HCT116 (cell line): ENCODE data around the gene STT3B. TPM values are rescaled to one million over a fixed set of nuclear protein-coding genes. Genes with fewer than 3 reads are reported as not detected.
A peak's percentile ranks its signal among the peaks of the same experiment; 100 is the strongest.

Experiments
- ATAC-seq: fragments of 200-7000 bp; cut with Tn5 transposase; 2 replicates; pipeline ENCODE4 v1.9.1; 2020; ENCODE audit warnings: mild to moderate bottlenecking, moderate library complexity
- BruUV-seq: library from RNA; stranded (reverse); fragments of 400-500 nt; replicated peaks from 2 replicates; lab custom pipeline; 2021; lab: Mats Ljungman, UMichigan
- CTCF ChIA-PET: fragments of 300-600 bp; sonication (Branson Sonifier 250); formaldehyde crosslinking; loops from one replicate; lab custom pipeline; 2021; ENCODE audit warnings: antibody characterized with exemption; lab: Charles Lee
- POLR2A ChIA-PET: fragments of 300-600, 350-600 bp; sonication (Branson Sonifier 250); formaldehyde crosslinking; loops from one replicate; lab custom pipeline; 2021; ENCODE audit warnings: antibody characterized with exemption; lab: Charles Lee
- RAD21 ChIA-PET, 2 experiments: fragments of 300-600 bp; sonication (Branson Sonifier 250); formaldehyde crosslinking; loops; one replicate each; lab custom pipeline; 2023; ENCODE audit warnings: low total read pairs in 2 of 2; ENCODE audit not compliant: uncharacterized antibody in 2 of 2, unreplicated experiment in 2 of 2, low non-redundant PET in 1 of 2; lab: Charles Lee
- DNase-seq: peaks from one replicate; pipeline ENCODE4 v3.0.0-alpha.2; 2010; ENCODE audit warnings: low read depth, low spot score
- H2AFZ ChIP-seq: fragments of 200-600 bp; shearing (Covaris generic), sonication (generic); 2 replicates; pipeline ENCODE4 v1.6.1; 2017; ENCODE audit warnings: low read depth, mixed run types, mixed read lengths, antibody characterized with exemption, low read length; ENCODE audit not compliant: poor library complexity, severe bottlenecking
- H3K27ac ChIP-seq: 2 replicates; pipeline ENCODE4 v1.5.1; 2012; ENCODE audit warnings: low read depth, low read length
- H3K27me3 ChIP-seq: fragments of 200-600 bp; sonication (generic); 2 replicates; pipeline ENCODE4 v1.6.1; 2016; ENCODE audit warnings: mixed run types, low read length, mixed read lengths; ENCODE audit not compliant: insufficient read depth
- H3K36me3 ChIP-seq, 2 experiments: fragments of 200-500 bp in 1 of 2; fragments of 200-600 bp in 1 of 2; sonication (Bioruptor generic) in 1 of 2; sonication (generic) in 1 of 2; 2 replicates each; pipeline versions ENCODE4 v1.5.1 to v1.6.1; 2014 to 2016; ENCODE audit warnings: low read length in 2 of 2, inconsistent platforms in 1 of 2, mixed read lengths in 1 of 2, mixed run types in 1 of 2; ENCODE audit not compliant: insufficient read depth in 2 of 2, control insufficient read depth in 1 of 2
- H3K4me1 ChIP-seq, 2 experiments: fragments of 200-600 bp in 1 of 2; sonication (generic) in 1 of 2; 2 replicates each; pipeline versions ENCODE4 v1.5.1 to v1.6.1; 2012 to 2017; ENCODE audit warnings: low read length in 2 of 2, inconsistent platforms in 1 of 2, mild to moderate bottlenecking in 1 of 2, mixed read lengths in 1 of 2, mixed run types in 1 of 2, moderate library complexity in 1 of 2; ENCODE audit not compliant: insufficient read depth in 2 of 2, control insufficient read depth in 1 of 2
- H3K4me2 ChIP-seq: fragments of 200-600 bp; sonication (generic); 2 replicates; pipeline ENCODE4 v1.6.1; 2017; ENCODE audit warnings: mixed run types, low read length, mixed read lengths
- H3K4me3 ChIP-seq, 2 experiments: fragments of 200-600 bp in 1 of 2; sonication (generic) in 1 of 2; replicated peaks in 1 of 2; 2 replicates each; pipeline ENCODE4 v1.5.1; 2011 to 2016; ENCODE audit warnings: low read length in 2 of 2, control low read depth in 1 of 2, low read depth in 1 of 2, mild to moderate bottlenecking in 1 of 2, mixed read lengths in 1 of 2, mixed run types in 1 of 2
- H3K79me2 ChIP-seq: fragments of 200-600 bp; sonication (generic); 2 replicates; pipeline ENCODE4 v1.6.1; 2017; ENCODE audit warnings: mild to moderate bottlenecking, mixed run types, low read length, moderate library complexity, mixed read lengths; ENCODE audit not compliant: insufficient read depth
- H3K9ac ChIP-seq: fragments of 200-600 bp; sonication (generic); 2 replicates; pipeline ENCODE4 v1.6.1; 2016; ENCODE audit warnings: low read length, mixed read lengths
- H3K9me2 ChIP-seq: fragments of 200-600 bp; sonication (generic), shearing (Covaris generic); 2 replicates; pipeline ENCODE4 v1.6.1; 2017; ENCODE audit warnings: mixed run types, mild to moderate bottlenecking, moderate library complexity; ENCODE audit not compliant: insufficient read depth
- H3K9me3 ChIP-seq, 2 experiments: fragments of 200-500 bp in 1 of 2; fragments of 200-600 bp in 1 of 2; sonication (Bioruptor generic) in 1 of 2; sonication (generic) in 1 of 2; 2 replicates each; pipeline ENCODE4 v1.6.1; 2014 to 2017; ENCODE audit warnings: low read length in 2 of 2, mixed read lengths in 2 of 2, inconsistent platforms in 1 of 2, low read depth in 1 of 2, mild to moderate bottlenecking in 1 of 2, mixed run types in 1 of 2, moderate library complexity in 1 of 2; ENCODE audit not compliant: control insufficient read depth in 1 of 2, insufficient read depth in 1 of 2
- H4K20me1 ChIP-seq: fragments of 200-600 bp; sonication (generic), shearing (Covaris generic); 2 replicates; pipeline ENCODE4 v1.6.1; 2017; ENCODE audit warnings: mixed run types, mild to moderate bottlenecking, moderate library complexity; ENCODE audit not compliant: insufficient read depth
- CEBPB ChIP-seq: IDR thresholded peaks from 2 replicates; pipeline ENCODE4 v1.6.1; 2012; ENCODE audit warnings: low read depth
- CTCF ChIP-seq, 3 experiments: fragments of 200-600 bp in 1 of 3; sonication (generic) in 1 of 3; IDR thresholded peaks in 2 of 3; conservative IDR thresholded peaks in 1 of 3; 2 replicates each; pipeline ENCODE4 v1.5.1; 2012 to 2017; ENCODE audit warnings: low read depth in 2 of 3, low read length in 2 of 3, antibody characterized with exemption in 1 of 3, borderline replicate concordance in 1 of 3, control low read depth in 1 of 3, mild to moderate bottlenecking in 1 of 3, mixed read lengths in 1 of 3, mixed run types in 1 of 3, moderate library complexity in 1 of 3; ENCODE audit not compliant: insufficient read depth in 1 of 3
- EGR1 ChIP-seq: IDR thresholded peaks from 2 replicates; pipeline ENCODE4 v1.6.1; 2012; ENCODE audit warnings: low read depth
- EZH2 ChIP-seq: fragments of 200-600 bp; sonication (generic); IDR thresholded peaks from 2 replicates; pipeline ENCODE4 v1.6.1; 2017; ENCODE audit warnings: antibody characterized with exemption, mixed run types
- FOSL1 ChIP-seq: IDR thresholded peaks from 2 replicates; pipeline ENCODE4 v1.6.1; 2012; ENCODE audit warnings: low read depth
- JUND ChIP-seq: IDR thresholded peaks from 2 replicates; pipeline ENCODE4 v1.6.1; 2012
- MAX ChIP-seq: IDR thresholded peaks from 2 replicates; pipeline ENCODE4 v1.6.1; 2012
- RAD21 ChIP-seq: IDR thresholded peaks from 2 replicates; pipeline ENCODE4 v1.6.1; 2012; ENCODE audit warnings: low read depth, mild to moderate bottlenecking
- REST ChIP-seq: IDR thresholded peaks from 2 replicates; pipeline ENCODE4 v1.6.1; 2012; ENCODE audit warnings: low read depth
- SP1 ChIP-seq: IDR thresholded peaks from 2 replicates; pipeline ENCODE4 v1.6.1; 2012; ENCODE audit warnings: low read depth
- SRF ChIP-seq: IDR thresholded peaks from 2 replicates; pipeline ENCODE4 v1.6.1; 2012; ENCODE audit warnings: low read depth
- TCF7L2 ChIP-seq: IDR thresholded peaks from 2 replicates; pipeline ENCODE4 v1.7.0; 2011; ENCODE audit warnings: borderline replicate concordance, inconsistent platforms; ENCODE audit not compliant: insufficient read depth, insufficient read length; ENCODE audit errors: extremely low read depth
- ZFX ChIP-seq: fragments of 450-650 bp; IDR thresholded peaks from 2 replicates; pipeline ENCODE4 v1.6.1; 2017
- intact Hi-C: fragments of 100-400 bp; cut with micrococcal nuclease; formaldehyde crosslinking; loops from 2 replicates; pipeline ENCODE4 v1.10.0; 2022
- total RNA-seq: library from RNA; stranded (reverse); gene quantifications from one replicate; pipeline ENCODE4 v1.2.1, GENCODE V29; 2021; ENCODE audit not compliant: unreplicated experiment

STT3B gene
- total RNA-seq, 1 experiment from 2014 or later = 131 TPM

GRCh38 chr3:31531452-31531991 is 1.2 kb upstream of the STT3B start:
- Histone ChIP-seq H3K9me2 (no peaks in the 10 kb centered on the region), H3K4me2 (peak overlapping the region; percentile 100), H3K36me3 (no peaks in the 10 kb centered on the region), H3K27ac (peak overlapping the region; percentile 96), H4K20me1 (peaks cover 15% of the 10 kb centered on the region; the same call in 1 of the 2 replicates), H3K4me3 (peak overlapping the region; percentile 74 to 88), H3K9me3 (no peaks in the 10 kb centered on the region), H2AFZ (peak overlapping the region; percentile 61), H3K9ac (peak overlapping the region; percentile 94), H3K27me3 (peaks cover 4% of the 10 kb centered on the region; the same call in 1 of the 2 replicates), H3K79me2 (peaks cover 49% of the 10 kb centered on the region), H3K4me1 (peaks cover 12 to 32% of the 10 kb centered on the region in 2 experiments)
- no peak for ATAC-seq
- no peak for DNase-seq
- intact Hi-C loops = no loop called here
- TF ChIP-seq EGR1 = 0 out of 2 replicates have a peak, but pooled peaks have one; percentile 21
- no peak for TF ChIP-seq ZFX
- TF ChIP-seq CEBPB = peak; percentile 45; the same call in 1 of the 2 replicates
- peak in 2 of 3 experiments; percentile 27 to 32; a peak in 3 of 6 replicates for TF ChIP-seq CTCF (IDR thresholded peaks at IDR 0.05 in 2 of 3, conservative IDR thresholded peaks at IDR 0.05 in 1 of 3; ENCODE audit: borderline replicate concordance in 1 of 3, insufficient read depth in 1 of 3, low read depth in 2 of 3, low read length in 2 of 3)
- ChIA-PET RAD21 (no interaction called here), CTCF (interaction anchor here (1.1 to 1.3 kb wide), 3 partner anchors 15 to 84 kb away, joined by 3 read pairs; no protein-coding TSS in a partner anchor), POLR2A (interaction anchor here (0.6 to 3.0 kb wide), 4 partner anchors 8 to 1239 kb away, joined by 3 to 22 read pairs (median 6); no protein-coding TSS in a partner anchor)
- TSS peak; percentile 83 for BruUV-seq

- ChIA-PET RAD21 (no interaction called here), POLR2A (interaction anchor here (0.6 to 3.0 kb wide), 12 partner anchors 8 to 1238 kb away, joined by 3 to 22 read pairs (median 4); partner anchors contain the start of gene CNOT10), CTCF (interaction anchor here (0.9 to 1.3 kb wide), 5 partner anchors 14 to 84 kb away, joined by 3 to 11 read pairs (median 3); no protein-coding TSS in a partner anchor)
- peak; percentile 96 for DNase-seq
- Histone ChIP-seq H3K4me1 (peaks cover 12 to 32% of the 10 kb centered on the region in 2 experiments), H3K36me3 (no peaks in the 10 kb centered on the region), H3K79me2 (peaks cover 55% of the 10 kb centered on the region), H4K20me1 (peaks cover 15% of the 10 kb centered on the region; the same call in 1 of the 2 replicates), H3K9ac (peak overlapping the region; percentile 94), H3K9me2 (no peaks in the 10 kb centered on the region), H3K4me3 (peak overlapping the region; percentile 74 to 88), H2AFZ (no peak overlapping the region), H3K9me3 (no peaks in the 10 kb centered on the region), H3K27ac (peak overlapping the region; percentile 96), H3K4me2 (peak overlapping the region; percentile 100), H3K27me3 (peaks cover 4% of the 10 kb centered on the region; the same call in 1 of the 2 replicates)
- peak; percentile 92 for ATAC-seq
- BruUV-seq = no TSS peak
- intact Hi-C loops = no loop called here
- TF ChIP-seq REST (no peak), SP1 (peak; percentile 83), TCF7L2 (peak; percentile 54), SRF (no peak; the same call in 1 of the 2 replicates), CEBPB (no peak), RAD21 (no peak), EZH2 (no peak), ZFX (peak; percentile 25; the same call in 1 of the 2 replicates), MAX (peak; percentile 97), FOSL1 (no peak), JUND (no peak)
Observed at GRCh38 chr3:31531992-31532586, 636 bp upstream of the STT3B start.
